GM21447 (cell line): Measurements from ENCODE around the gene EXOC4.

Source experiments
- ATAC-seq: cut with Tn5 transposase; IDR thresholded peaks from one replicate; pipeline ENCODE4 v1.9.1; 2021; ENCODE audit not compliant: unreplicated experiment

EXOC4 gene

DNA sequence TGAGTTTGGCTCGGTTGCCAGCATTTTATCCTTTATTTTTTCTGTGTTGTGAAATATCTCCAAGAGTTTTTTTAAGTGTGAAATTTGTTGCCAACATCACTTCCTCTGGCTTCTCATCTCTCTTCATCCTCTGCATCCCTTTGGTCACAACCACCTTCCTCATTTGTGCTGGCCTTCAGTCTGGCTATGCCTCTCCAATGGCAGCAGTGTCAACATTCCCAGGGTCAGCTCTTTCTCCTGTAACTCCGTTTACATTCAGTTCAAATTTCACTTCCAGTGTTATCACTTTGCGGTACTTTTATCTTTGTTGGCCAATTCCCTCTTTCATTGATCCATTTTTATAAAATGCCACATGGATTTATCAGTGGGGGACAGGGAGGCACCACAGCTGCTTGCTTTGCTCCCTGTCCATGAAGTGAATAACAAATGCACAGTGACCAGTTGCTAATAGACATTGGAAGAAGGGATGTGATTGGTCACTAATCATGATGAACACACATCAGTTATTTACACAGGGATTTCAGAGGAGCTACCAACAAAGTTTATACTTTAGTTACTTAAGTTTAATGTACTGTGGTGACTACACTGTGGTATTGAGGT is 562.8 kb downstream of the EXOC4 start:
- ATAC-seq, result no peak

DNA sequence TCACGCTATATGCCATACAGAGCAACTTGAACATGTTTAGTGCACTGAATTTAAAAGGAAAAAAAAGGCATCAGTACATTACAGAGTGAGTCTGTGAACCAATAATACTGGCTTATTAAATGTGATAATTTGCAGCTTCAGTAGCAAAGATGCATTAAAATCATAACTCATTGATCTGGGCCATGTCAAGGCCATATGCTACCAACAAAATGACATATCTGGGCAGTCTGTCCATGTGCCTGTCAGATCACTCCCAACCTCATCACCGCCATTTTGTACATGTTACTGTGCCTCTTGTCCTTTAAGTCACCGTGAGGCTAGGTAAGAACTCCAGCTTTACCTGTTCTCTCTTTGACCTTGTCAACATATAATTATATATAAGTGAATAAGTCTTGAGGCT is 566.8 kb downstream of the EXOC4 start:
- ATAC-seq, result no peak

DNA sequence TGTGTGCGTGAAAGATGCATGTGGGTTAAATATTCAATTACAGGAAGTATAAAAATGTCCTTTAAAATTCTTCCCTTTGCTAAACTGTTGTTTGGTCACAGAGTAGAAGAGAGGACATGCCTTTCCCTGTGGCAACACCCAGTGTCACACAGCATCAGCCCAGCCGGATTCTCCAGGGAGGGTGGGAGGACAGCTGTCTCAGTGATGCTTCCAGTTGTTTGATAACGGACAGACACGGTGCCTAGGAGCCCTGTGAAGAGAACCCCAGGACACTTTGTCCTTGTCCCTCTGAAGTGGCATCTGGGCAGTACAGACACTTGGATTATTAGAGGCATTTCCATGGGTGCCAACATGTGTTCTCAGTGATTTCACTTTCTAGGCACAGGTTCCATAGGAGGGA is 567.7 kb downstream of the EXOC4 start:
- no peak for ATAC-seq

DNA sequence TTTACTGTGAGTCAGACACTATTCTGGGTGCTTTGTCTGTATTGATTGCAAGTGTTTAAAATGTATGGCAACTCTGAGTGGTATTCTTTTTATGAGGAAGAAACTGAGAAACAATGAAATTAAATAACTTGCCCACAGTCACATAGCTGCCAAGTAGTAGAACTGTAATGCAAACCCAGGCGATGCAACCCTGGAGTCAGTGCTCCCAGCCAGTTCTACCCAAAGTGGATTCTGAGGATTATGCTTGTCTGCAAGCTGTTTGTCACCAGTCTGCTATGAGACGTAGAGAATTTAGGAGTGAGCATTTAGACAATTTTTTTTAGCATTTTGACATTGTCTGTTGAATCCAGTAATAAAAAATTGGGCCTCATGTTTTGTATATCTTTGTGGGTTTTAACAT is 568.3 kb downstream of the EXOC4 start:
- no peak for ATAC-seq

DNA sequence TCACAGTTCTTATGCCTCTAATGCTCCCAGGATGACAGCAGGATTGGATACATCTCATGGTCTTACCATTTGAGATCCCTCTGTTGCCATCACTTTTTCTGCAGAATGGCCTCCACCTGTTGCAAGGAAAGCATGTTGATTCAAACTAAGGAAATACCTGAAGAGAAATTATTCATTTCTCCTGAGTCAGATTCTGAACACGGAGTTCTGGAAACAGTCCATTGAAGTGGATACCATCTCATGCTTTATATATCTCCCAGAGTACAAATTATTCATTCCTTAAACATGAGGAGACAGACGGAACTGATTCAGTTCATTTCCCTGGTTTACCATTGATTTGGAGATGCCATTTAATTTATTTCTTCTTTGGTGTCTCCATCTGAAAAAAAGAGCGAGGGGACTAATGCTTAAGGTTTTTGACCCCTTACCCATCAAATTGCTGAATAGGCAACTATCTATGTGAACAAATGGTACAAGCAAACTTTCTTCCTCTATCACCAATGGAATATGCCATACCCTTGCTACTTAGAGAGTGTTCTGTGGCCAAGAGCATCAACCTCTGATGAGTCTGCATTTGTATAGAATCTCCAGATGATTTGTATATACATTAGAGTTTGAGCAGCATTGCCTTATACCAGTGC is 569.2 kb downstream of the EXOC4 start:
- no peak for ATAC-seq

DNA sequence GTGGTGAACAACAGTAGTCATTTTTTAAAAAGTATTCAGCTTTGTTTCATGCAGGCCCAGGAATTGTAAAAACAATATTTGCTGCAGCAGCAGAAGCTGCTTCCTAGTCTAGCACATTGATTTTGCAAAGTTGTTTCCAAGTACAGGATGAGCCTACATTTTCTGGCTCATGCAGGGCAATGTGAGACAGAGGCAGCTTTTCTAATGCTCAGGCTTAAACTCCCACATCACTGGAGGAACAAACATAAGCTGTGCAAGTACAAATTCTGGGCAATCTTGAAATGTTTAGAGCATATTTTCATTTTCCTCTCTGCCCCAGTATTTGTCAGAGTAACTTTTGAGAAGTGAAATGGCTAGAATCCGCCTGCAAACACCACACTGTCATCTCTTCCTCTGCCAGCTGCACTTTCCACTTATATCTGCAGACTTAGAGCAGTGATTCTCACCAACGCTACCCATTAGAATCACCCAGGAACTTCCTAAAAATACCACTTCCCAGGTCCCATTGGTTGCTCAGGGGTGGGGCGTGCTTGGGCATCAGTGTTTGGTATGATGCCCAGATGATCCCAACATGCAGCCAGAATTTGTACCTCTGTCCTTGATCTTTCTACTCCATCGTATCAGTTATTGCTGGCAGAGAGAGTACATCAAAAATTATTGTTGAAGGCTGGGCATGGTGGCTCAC is 570.1 kb downstream of the EXOC4 start:
- ATAC-seq, result no peak

DNA sequence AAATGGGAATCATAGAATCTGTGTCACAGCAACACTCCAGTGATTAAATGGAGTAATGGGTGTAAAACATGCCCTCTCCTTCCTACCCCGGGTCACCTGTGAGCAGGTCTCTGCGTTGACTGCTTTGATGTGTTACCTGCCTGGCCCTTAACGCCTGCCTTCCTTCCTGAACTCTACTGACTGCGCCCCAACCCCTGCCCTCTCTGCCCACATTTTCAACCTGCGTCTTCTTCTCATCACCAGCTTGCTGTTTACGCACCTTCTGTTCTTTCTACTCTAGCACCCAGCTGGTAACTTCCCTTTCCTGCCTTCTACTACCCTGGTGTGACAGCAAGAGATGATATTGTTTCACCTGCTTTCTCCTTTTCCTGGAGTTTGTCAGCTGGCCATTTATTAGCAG is 571.3 kb downstream of the EXOC4 start:
- ATAC-seq, result no peak

DNA sequence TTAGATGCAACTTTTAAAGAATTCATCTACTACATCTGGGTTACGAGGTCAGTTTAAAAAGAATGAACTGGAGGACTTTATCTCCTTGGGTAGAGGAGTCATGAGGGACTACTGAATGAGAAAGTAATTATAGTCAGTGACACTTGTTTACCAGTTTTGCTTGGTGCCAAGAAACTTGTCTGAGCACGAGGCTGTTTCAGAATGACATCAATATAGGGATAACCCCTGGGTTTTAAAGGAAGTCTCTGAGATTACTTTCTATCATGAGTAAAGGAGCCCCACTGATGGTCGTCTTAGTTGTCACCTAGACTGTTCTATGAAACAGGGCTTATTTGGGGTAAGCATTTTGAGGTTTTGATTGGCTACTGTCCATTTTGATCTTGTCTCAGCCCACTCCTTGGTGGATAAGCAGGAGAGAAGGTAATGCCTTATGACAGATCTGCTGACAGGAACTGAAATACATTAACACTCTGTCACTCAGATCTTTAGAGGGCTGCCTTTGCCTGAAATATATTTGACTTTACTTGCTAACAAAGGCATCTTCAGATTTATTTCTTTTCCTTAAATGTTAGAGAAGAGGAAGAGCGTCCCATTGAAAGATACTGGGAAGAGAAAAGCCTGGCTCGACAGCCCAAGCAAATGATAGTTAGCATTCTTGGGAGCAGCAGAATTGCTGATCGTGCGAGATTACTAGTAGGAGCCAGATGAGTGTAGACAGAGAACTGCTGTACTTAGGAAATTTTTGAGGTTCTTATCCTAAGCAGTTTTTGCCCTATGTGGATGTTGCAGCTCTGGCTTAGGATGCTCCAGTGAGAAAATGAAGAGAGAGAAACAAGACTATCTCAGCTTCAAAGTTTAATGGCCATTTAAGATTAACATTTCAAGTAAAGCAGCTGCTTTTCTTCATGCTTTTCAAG is 575.1 kb downstream of the EXOC4 start:
- ATAC-seq, result peak; percentile 82

DNA sequence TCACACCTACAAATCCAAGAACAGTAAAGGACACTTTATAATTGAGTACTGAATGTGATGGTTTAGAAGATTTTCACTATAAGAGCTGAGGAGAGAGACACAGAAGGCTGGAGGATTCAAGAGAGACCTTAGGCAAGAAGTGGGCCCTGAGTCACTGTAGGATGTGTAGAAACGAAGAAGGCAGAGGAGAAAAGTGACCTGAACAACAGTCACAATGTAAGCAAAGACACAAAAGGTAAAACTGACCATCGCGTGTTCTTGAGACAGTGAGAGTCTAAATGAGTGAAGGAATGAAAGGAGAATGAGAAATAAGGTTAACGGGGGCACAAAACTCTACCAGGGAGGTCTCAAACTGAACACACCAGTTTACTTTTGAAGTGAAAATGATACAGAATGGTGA is 576.0 kb downstream of the EXOC4 start:
- no peak for ATAC-seq

DNA sequence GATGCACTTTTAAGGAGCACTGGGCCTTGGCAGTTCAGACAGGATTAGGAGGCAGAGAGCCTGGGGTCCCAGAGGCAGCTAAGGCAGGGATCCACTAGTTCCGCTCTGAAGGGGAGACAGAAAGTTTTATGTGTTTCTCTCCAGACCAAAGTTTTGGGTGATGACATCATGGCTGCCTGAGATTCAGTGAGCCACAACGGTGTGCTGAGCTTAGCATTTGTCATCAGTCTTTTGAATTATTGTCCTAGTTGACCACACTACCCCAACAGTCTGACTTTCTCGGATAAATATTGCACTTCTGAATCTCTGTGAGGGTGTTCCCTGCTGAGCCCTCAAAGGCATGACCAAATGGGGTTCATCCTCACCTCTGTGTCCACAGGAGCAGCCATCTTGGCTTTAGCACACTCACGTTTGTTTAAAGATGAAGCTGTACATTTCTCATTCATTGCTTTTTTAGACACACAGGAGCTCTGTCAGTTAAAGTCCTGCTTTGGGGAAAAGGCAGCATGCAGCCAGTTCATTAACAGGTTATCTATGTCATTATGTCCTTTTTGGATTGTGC is 576.5 kb downstream of the EXOC4 start:
- no peak for ATAC-seq

DNA sequence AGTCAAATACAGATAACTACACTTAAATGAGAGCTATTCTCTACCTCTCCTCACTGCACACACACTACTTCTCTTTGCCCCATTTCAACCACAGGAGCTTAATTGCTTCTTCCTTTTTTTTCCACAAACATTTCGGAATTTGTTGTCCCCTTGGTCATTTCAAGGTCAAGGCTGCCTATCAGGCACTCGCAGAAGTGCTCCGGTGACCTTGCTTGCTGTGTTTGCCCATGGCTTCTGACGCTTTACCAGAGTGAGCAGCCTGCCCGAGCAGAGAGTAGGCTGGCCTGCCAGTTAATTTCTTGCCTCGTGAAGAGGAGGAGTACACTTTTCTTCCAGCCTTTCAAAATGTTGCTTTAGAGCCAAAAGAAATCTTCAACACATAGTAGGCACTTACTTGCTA is 577.2 kb downstream of the EXOC4 start:
- ATAC-seq, result no peak

DNA sequence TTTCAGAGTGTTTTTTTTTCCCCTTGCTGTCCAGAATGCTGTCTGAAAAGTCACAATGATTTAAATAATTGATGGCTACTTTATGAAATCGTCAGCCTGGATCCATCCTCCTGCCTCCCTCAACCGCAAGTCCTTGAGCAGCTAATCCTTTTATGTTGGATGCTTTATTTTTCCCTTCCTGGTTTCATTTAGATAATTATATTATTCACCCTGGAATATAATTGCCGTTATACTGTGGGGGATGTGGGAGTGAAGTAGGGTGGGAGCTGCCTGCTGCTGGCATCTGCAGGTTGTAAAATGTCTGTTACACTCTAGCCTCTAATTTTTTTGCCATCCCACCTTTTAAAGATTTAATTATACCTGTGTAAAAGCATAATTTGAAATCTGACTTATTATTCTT is 583.8 kb downstream of the EXOC4 start:
- ATAC-seq, result no peak

DNA sequence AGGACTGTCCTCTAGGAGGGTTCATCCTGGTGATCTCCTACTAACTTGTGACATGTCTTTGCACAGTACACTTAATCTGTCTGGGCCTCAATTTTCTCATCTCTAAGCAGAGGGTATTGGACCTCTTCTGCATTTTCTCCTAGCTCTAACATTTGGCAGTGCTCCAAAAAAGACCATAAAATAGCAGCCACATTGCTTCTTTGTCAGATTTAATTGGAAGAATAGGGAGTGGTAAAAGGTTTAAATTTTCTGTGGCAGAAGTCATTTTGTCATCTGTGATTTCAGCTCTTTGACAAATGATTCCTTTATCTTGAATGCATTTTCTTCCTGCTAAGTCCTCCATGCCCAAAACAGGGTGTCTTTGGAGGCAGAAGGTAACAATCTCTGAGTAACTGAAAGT is 584.3 kb downstream of the EXOC4 start:
- ATAC-seq, result no peak

DNA sequence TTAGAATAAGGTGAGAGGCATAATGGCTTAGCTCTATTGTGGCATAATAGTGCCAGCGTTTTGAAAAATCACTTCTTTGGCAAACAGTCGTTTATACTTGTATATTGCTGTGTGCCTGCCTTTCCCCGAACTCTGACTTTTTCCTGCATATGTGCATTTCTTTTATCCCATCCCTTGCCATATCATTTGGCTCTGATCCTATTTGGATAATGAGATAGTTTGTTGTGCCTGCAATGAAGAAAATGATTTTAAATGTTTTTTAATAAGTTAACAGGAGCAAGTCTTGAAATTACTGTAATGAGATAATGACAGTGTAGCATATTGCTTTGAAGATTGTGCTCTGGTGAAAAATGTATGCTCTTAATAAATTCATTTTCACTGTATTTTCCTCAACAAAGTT is 586.2 kb downstream of the EXOC4 start:
- ATAC-seq, result no peak

DNA sequence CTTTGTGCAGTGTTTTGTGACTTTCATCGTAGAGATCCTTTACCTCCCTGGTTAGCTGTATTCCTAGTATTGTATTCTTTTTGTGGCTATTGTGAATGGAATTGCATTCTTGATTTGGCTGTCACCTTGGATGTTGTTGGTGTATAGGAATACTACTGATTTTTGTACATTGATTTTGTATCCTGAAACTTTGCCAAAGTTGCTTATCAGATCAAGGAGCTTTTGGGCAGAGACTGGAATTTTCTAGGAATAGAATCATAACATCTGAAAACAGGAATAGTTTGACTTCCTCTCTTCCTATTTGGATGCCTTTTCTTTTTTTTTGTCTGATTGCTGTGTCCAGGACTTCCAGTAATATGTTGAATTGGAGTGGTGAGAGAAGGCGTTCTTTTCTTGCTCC is 590.5 kb downstream of the EXOC4 start:
- ATAC-seq, result no peak

DNA sequence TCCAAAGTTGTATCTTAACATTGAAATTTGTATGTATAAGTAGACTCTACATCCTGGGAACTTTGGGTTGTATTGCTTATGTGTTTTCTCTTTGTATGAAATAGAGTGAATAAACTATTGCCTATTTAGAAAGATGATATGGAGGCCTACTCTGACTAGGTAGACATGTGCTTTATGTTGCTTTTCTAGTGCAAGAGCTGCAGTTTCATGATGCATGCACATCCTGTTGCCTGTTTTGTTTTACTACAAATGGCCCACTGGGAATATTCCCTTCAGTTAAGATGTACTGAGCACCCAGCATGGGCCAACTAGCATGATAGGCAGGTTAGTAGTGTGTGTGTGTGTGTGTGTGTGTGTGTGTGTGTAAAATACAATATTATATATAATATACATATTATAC is 592.1 kb downstream of the EXOC4 start:
- ATAC-seq, result no peak

DNA sequence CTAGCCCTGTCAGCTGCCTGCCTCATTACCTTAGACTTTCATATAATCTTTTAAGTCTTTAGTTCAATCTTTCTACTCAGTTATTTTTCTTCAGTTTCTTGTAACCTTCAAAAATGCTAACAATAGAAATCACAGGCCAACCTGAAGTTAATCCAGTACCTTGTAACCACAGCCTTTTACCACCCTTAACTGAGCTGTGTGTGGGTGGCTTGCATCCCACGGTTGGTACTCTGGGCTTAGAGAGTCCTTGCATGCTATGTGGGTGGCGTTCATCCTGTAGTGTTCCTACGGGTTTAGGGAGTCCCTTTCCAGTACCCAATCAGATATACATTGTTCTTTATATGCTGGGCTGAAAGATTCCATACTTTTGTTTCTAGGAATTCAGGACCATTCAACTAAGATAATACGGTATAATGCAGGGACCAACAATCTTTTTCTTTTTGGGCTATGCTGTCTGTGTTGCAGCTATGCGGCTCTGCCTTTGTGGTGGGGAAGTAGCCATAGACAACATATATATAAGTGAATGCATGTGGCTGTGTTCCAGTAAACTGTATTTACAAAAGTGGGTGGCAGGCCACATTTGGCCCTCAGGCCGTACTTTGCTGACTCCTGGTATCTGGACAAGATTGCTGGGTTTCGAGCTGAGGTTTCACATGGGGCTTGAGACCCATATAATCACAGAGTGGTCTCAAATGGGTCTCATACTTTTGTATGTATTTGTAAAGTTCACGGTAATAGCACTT is 593.5 kb downstream of the EXOC4 start:
- no peak for ATAC-seq

DNA sequence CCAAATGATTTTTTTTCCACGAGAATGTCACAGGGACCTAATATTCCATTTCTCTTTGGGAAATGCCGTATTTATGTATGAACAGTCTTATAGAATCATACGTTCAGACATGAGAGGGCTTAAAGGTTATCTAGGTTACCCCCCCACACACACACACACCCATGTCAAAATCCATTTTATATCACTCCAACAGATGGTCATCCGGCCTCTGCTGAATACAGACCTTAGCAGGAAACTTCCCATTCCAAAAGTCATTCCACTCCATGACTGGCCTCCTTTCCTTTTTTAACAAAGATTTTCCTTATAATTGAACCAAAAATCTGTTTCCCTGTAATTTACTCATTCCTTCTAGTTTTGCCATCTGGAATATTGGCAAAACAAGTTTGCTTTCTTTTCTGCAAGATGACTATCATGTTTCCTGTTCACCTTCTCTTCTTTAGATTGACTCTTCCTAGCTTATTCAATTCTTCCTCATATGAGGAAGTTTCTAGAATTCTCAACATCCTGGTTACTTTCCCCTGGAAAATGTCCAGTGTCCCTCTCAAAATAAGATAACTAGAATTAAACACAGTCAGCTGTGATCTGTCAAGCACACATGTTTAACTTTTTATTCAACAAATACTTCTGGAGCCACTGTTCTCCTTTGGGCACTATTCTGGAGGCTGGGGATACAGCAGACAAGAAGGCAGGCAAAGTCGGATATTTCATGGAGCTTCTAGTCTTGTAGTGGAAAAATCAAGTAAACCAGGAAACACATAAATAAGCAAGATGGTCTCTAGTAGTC is 597.8 kb downstream of the EXOC4 start:
- ATAC-seq, result no peak

DNA sequence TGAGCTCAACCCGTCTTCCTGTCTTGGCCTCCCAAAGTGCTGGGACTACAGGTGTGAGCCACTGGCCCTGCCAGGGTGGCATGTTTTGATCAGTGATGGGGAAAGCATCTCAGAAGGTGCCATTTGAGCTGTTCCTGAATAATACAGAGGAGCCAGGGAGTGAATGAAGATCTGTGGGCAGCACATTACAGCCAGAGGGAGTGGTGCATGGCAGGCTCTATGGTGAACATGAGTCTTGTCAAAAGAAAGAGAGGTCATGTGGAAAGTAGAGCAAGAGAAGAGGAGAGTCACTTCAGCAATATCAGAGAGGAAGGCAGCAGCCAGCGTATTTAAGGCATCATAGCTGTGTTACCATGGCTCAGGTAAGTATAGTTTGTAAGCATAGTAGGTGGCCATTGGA is 598.5 kb downstream of the EXOC4 start:
- ATAC-seq, result no peak
